Endodermal cell (in vitro differentiated cells): Measurements from ENCODE around the gene CDC42EP2. TPM values are rescaled to one million over a fixed set of nuclear protein-coding genes. Genes with fewer than 3 reads are reported as not detected.

Experiments
- DNase-seq: peaks from one replicate; pipeline ENCODE4 v3.0.0-alpha.2; 2017
- H3K27ac ChIP-seq: 2 replicates; pipeline ENCODE4 v1.5.1; 2013; ENCODE audit warnings: mild to moderate bottlenecking, low read depth, low read length, moderate library complexity
- H3K27me3 ChIP-seq: 2 replicates; pipeline ENCODE4 v1.6.1; 2013; ENCODE audit warnings: mild to moderate bottlenecking, low read length, moderate library complexity; ENCODE audit not compliant: insufficient read depth, control insufficient read depth, poor library complexity, severe bottlenecking
- H3K36me3 ChIP-seq: 2 replicates; pipeline ENCODE4 v1.7.0; 2013; ENCODE audit warnings: mild to moderate bottlenecking, low read length, moderate library complexity; ENCODE audit not compliant: control insufficient read depth, insufficient read depth
- H3K4me1 ChIP-seq: one replicate; pipeline ENCODE4 v1.7.0; 2013; ENCODE audit warnings: low read length; ENCODE audit not compliant: control insufficient read depth, insufficient read depth
- H3K4me3 ChIP-seq: 2 replicates; pipeline ENCODE4 v1.5.1; 2013; ENCODE audit warnings: mild to moderate bottlenecking, low read length, moderate library complexity
- H3K9ac ChIP-seq: 2 replicates; pipeline ENCODE4 v1.6.1; 2013; ENCODE audit warnings: mild to moderate bottlenecking, low read length, moderate library complexity; ENCODE audit not compliant: poor library complexity, severe bottlenecking; ENCODE audit errors: extremely low read depth
- H3K9me3 ChIP-seq: 2 replicates; pipeline ENCODE4 v1.6.1; 2013; ENCODE audit warnings: mild to moderate bottlenecking, low read length, moderate library complexity; ENCODE audit not compliant: control insufficient read depth
- H3K27ac Mint-ChIP-seq: 2 replicates; pipeline ENCODE4 v1.8.0; 2020; ENCODE audit warnings: mixed read lengths
- H3K27me3 Mint-ChIP-seq: 2 replicates; pipeline ENCODE4 v1.8.0; 2021; ENCODE audit warnings: mild to moderate bottlenecking, mixed read lengths; ENCODE audit not compliant: insufficient read depth
- H3K36me3 Mint-ChIP-seq: 2 replicates; pipeline ENCODE4 v1.8.0; 2020; ENCODE audit warnings: low read depth, mixed read lengths
- H3K4me1 Mint-ChIP-seq: 2 replicates; pipeline ENCODE4 v1.8.0; 2020; ENCODE audit warnings: mixed read lengths
- H3K4me3 Mint-ChIP-seq: 2 replicates; pipeline ENCODE4 v1.8.0; 2020; ENCODE audit warnings: mild to moderate bottlenecking, moderate library complexity, mixed read lengths
- H3K9me3 Mint-ChIP-seq: 2 replicates; pipeline ENCODE4 v1.8.0; 2020; ENCODE audit warnings: mild to moderate bottlenecking, mixed read lengths
- WGBS, 2 experiments: methylation state at CpG; one replicate each; pipeline versions ENCODE4 v1.1.5 to v1.1.7; 2013; ENCODE audit warnings: missing lambda C conversion rate in 2 of 2, mixed read lengths in 1 of 2; ENCODE audit not compliant: insufficient coverage in 1 of 2, insufficient read length in 1 of 2; 5-methylcytosine and 5-hydroxymethylcytosine counted together
- total RNA-seq, 2 donors: library from RNA; stranded (reverse); fragmentation: NEBNext Ultra II Directional in 1 of 2; extraction: Animal tissue kit (Norgen Biotek cat#: 25700) in 1 of 2; gene quantifications; 2 replicates in 1 of 2; 3 replicates in 1 of 2; pipeline ENCODE4 v1.2.1, GENCODE V29; 2021
- TF ChIP-seq, protein P1 (sequence below): fragments of 200-600 bp; sonication (generic); conservative IDR thresholded peaks from 2 replicates; pipeline ENCODE4 v1.5.0; 2021; ENCODE audit warnings: antibody characterized with exemption, mild to moderate bottlenecking

The CDC42EP2 gene
- total RNA-seq, 2 donors from 2014 or later: 5.9 to 6.9 TPM

DNA sequence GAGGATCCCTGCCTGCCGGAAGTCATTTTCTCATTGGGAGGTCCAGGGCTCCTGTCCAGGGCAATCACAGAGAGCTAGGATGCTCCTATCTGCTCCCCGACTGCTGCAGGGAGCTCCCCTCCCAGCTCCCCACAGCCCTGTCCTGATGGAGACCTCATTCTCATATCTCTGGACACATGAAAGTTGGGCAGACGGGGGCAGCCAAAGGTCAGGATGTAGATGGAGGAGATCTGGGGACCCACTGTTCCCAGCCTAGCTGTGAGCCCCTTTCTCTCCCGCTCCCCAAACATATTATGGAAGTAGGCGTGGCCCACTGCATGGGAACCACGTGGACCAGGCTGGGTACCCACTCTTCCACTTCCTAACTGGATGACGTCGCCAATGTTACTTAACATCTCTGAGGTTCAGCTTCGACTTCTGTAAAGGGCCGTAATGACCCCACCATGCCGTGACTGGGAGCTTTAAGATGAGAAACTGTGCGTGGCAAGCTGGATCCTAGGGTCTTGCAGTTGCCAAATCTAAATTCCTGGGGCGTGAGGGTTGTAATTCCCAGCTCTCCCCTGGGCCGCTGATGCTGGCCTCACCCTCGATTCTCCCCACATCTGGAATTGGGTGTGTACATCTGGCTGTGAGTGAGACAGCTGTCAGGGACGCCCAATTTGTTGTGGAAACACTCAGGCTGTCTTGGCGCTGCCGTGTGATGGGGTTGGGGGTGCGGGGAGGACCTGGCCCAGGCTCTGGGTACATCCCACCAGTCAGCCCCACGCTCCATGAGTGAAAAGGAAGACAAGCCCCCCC is 1.8 kb downstream of the CDC42EP2 start:
- Histone ChIP-seq H3K9ac (no peak overlapping the region), H3K36me3 (no peaks in the 10 kb centered on the region), H3K4me1 (peaks cover 7% of the 10 kb centered on the region), H3K4me3 (peak overlapping the region; percentile 85), H3K9me3 (no peaks in the 10 kb centered on the region), H3K27me3 (peaks cover 13% of the 10 kb centered on the region), H3K27ac (no peak overlapping the region)
- Mint-ChIP-seq H3K36me3 (peaks cover 4% of the 10 kb centered on the region), H3K4me3 (peak overlapping the region; percentile 72), H3K4me1 (peaks cover 16% of the 10 kb centered on the region), H3K27ac (peak overlapping the region; percentile 52), H3K9me3 (no peaks in the 10 kb centered on the region), H3K27me3 (peaks cover 28% of the 10 kb centered on the region)
- peak; percentile 60 for DNase-seq
- 70 to 79% methylated on average over 18 to 20 of the region's 20 CpGs for WGBS, 2 experiments
- TF ChIP-seq, protein P1, sequence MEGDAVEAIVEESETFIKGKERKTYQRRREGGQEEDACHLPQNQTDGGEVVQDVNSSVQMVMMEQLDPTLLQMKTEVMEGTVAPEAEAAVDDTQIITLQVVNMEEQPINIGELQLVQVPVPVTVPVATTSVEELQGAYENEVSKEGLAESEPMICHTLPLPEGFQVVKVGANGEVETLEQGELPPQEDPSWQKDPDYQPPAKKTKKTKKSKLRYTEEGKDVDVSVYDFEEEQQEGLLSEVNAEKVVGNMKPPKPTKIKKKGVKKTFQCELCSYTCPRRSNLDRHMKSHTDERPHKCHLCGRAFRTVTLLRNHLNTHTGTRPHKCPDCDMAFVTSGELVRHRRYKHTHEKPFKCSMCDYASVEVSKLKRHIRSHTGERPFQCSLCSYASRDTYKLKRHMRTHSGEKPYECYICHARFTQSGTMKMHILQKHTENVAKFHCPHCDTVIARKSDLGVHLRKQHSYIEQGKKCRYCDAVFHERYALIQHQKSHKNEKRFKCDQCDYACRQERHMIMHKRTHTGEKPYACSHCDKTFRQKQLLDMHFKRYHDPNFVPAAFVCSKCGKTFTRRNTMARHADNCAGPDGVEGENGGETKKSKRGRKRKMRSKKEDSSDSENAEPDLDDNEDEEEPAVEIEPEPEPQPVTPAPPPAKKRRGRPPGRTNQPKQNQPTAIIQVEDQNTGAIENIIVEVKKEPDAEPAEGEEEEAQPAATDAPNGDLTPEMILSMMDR: no peak

DNA sequence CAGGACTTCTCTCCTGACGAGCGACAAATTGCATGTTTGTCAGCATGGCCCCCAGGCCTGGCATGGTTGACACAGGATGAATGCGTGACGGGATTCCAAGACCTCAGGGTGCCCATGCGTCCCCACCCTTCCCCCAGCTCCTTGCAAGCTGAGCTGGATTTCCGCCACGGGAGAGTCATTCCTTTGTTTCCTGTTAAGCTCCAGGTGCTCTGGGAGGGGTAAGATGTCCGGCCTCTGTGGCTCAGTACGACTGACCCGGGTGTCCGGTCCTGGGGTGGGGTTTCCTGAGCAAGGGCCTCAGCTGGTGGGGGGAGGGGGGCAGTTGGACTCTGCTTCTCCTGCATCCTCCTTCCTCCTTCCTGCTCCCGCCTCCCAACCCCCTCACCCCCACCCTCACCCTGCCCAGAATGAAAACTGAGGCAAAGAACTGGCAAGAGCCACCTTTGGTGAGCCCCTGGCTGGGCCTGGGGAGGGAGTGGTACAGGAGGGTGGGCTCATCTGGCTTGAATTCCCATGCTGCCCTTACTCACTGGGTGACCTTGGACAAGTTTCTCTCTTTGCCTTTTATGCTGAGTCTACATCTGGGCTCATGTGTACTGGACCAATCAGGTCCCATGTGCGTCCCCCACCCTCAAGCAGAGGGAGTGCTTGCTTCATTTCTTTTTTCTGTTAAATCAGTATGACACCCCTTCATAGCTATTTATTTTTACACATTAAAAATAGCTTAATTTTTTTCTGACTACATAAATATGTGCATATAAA is 2.5 kb downstream of the CDC42EP2 start:
- Histone ChIP-seq H3K4me3 (peak overlapping the region; percentile 40), H3K27me3 (peaks cover 13% of the 10 kb centered on the region), H3K9me3 (no peaks in the 10 kb centered on the region), H3K27ac (no peak overlapping the region), H3K36me3 (peaks cover 4% of the 10 kb centered on the region), H3K4me1 (peaks cover 7% of the 10 kb centered on the region), H3K9ac (no peak overlapping the region)
- H3K27me3 Mint-ChIP-seq: peaks cover 22% of the 10 kb centered on the region
- TF ChIP-seq, protein P1: no peak
- H3K4me1 Mint-ChIP-seq: peaks cover 16% of the 10 kb centered on the region
- 41 to 49% methylated on average over 3 to 12 of the region's 13 CpGs for WGBS, 2 experiments
- peaks cover 12% of the 10 kb centered on the region for H3K36me3 Mint-ChIP-seq
- H3K4me3 Mint-ChIP-seq: peak overlapping the region; percentile 72
- no peaks in the 10 kb centered on the region for H3K9me3 Mint-ChIP-seq
- peak overlapping the region; percentile 52 for H3K27ac Mint-ChIP-seq
- peak; percentile 79 for DNase-seq

DNA sequence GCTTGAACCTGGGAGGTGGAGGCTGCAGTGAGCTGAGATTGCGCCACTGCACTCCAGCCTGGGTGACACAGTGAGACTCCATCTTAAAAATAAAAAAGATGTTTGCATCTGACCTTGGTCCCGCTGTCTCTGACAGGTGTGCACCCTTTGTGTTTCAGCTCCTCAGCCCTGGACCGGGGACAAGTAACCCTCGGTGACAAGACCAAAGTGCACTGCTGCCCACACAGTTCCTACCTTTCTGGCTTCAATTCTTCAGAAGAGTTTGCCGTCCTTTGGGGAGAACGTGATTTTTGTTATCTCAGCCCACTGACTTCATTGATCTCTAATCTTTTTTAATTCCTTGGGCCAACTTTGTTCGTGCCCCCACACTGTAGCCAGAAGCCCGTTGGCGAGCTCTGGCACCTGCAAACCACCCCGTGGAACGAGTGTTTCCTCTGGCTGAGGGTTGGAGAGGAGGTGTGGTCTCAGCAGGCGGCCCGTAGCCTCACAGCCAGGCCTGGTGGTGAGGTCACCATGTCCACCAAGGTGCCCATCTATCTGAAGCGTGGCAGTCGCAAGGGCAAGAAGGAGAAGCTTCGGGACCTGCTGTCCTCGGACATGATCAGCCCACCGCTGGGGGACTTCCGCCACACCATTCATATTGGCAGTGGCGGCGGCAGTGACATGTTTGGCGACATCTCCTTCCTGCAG is 5.9 kb downstream of the CDC42EP2 start:
- Mint-ChIP-seq H3K27ac (no peak overlapping the region), H3K36me3 (peaks cover 17% of the 10 kb centered on the region), H3K4me1 (peaks cover 14% of the 10 kb centered on the region), H3K4me3 (no peak overlapping the region), H3K9me3 (no peaks in the 10 kb centered on the region), H3K27me3 (no peaks in the 10 kb centered on the region)
- Histone ChIP-seq H3K27me3 (no peaks in the 10 kb centered on the region), H3K36me3 (peaks cover 8% of the 10 kb centered on the region), H3K4me3 (no peak overlapping the region), H3K9me3 (no peaks in the 10 kb centered on the region), H3K27ac (no peak overlapping the region), H3K4me1 (peaks cover 7% of the 10 kb centered on the region), H3K9ac (no peak overlapping the region)
- 93% methylated on average over 16 to 22 of the region's 22 CpGs for WGBS, 2 experiments
- no peak for DNase-seq
- TF ChIP-seq, protein P1: no peak
